ENCODE results near the gene TGFBR3. TPM values are rescaled to one million over a fixed set of nuclear protein-coding genes. Genes with fewer than 3 reads are reported as not detected.

Gene TGFBR3
- polyA plus RNA-seq, 1 experiment = 8.2 TPM

- DNase-seq (ENCODE audit: low read depth) = peak; percentile 77
- ChIA-PET POLR2A (no interaction called here), CTCF (interaction anchor here (0.6 to 3.5 kb wide), 20 partner anchors 9 to 317 kb away, joined by 3 to 24 read pairs (median 4); no protein-coding TSS in a partner anchor)
- Histone ChIP-seq H3K36me3 (ENCODE audit: control insufficient read depth, insufficient read depth, low read length) (no peaks in the 10 kb centered on the region), H3K27me3 (ENCODE audit: control insufficient read depth, insufficient read depth, low read length) (no peaks in the 10 kb centered on the region), H3K4me3 (ENCODE audit: low read depth, low read length) (no peak overlapping the region)
- TF ChIP-seq CTCF (IDR thresholded peaks at IDR 0.05; ENCODE audit: insufficient read depth, low read depth, low read length) = peak; percentile 71
These were observed 55.5 kb downstream of the TGFBR3 start for GRCh38 chr1:91830242-91831131.

GRCh38 chr1:91829293-91830153 lies 56.4 kb downstream of the TGFBR3 start:
- no peak for DNase-seq (ENCODE audit: low read depth)
- TF ChIP-seq CTCF (IDR thresholded peaks at IDR 0.05; ENCODE audit: insufficient read depth, low read depth, low read length) = no peak
- ChIA-PET CTCF (interaction anchor here (0.6 to 3.5 kb wide), 17 partner anchors 11 to 396 kb away, joined by 3 to 24 read pairs (median 4); no protein-coding TSS in a partner anchor), POLR2A (no interaction called here)
- Histone ChIP-seq H3K27me3 (ENCODE audit: control insufficient read depth, insufficient read depth, low read length) (no peaks in the 10 kb centered on the region), H3K36me3 (ENCODE audit: control insufficient read depth, insufficient read depth, low read length) (no peaks in the 10 kb centered on the region), H3K4me3 (ENCODE audit: low read depth, low read length) (no peak overlapping the region)

- Histone ChIP-seq H3K4me3 (ENCODE audit: low read depth, low read length) (no peak overlapping the region), H3K27me3 (ENCODE audit: control insufficient read depth, insufficient read depth, low read length) (no peaks in the 10 kb centered on the region), H3K36me3 (ENCODE audit: control insufficient read depth, insufficient read depth, low read length) (no peaks in the 10 kb centered on the region)
- TF ChIP-seq CTCF (IDR thresholded peaks at IDR 0.05; ENCODE audit: insufficient read depth, low read depth, low read length) = no peak
- no peak for DNase-seq (ENCODE audit: low read depth)
- ChIA-PET CTCF (interaction anchor here (0.6 to 3.5 kb wide), 5 partner anchors 8 to 397 kb away, joined by 3 to 24 read pairs (median 3); no protein-coding TSS in a partner anchor), POLR2A (no interaction called here)
These were observed 57.2 kb downstream of the TGFBR3 start for GRCh38 chr1:91828583-91829281.

GRCh38 chr1:91827459-91828321 lies 58.3 kb downstream of the TGFBR3 start:
- no peaks in the 10 kb centered on the region for H3K27me3 ChIP-seq (ENCODE audit: control insufficient read depth, insufficient read depth, low read length)
- DNase-seq (ENCODE audit: low read depth) = no peak
- no peaks in the 10 kb centered on the region for H3K36me3 ChIP-seq (ENCODE audit: control insufficient read depth, insufficient read depth, low read length)
- no peak for TF ChIP-seq CTCF (IDR thresholded peaks at IDR 0.05; ENCODE audit: insufficient read depth, low read depth, low read length)
- ChIA-PET CTCF (interaction anchor here (1.2 to 1.4 kb wide), 2 partner anchors 9 kb away, joined by 3 to 6 read pairs; no protein-coding TSS in a partner anchor), POLR2A (no interaction called here)
- H3K4me3 ChIP-seq (ENCODE audit: low read depth, low read length) = no peak overlapping the region
